B cell (primary cell): ENCODE data around the gene LTO1.

Experiments used
- CTCF ChIP-seq: fragments of 200-600 bp; IDR thresholded peaks from one replicate; pipeline ENCODE4 v1.8.0; 2022; ENCODE audit warnings: antibody characterized with exemption, mild to moderate bottlenecking
- EZH2 ChIP-seq: IDR thresholded peaks from 2 replicates; pipeline ENCODE4 v1.6.1; 2012; ENCODE audit warnings: borderline replicate concordance, low read depth, mild to moderate bottlenecking, moderate library complexity, low read length; ENCODE audit not compliant: insufficient read depth, poor library complexity, severe bottlenecking

GRCh38 chr11:69654660-69655478 lies 20.3 kb downstream of the LTO1 start:
- TF ChIP-seq CTCF (no peak), EZH2 (no peak)
